ENCODE measurements around the gene RNF10. TPM values are rescaled to one million over a fixed set of nuclear protein-coding genes. Genes with fewer than 3 reads are reported as not detected.
"Not testable (repeated sequence)": the region's sequence is repeated elsewhere in the genome, so short reads cannot be mapped to it uniquely, and the experiment has no call there.

The RNF10 gene
- total RNA-seq, 6 experiments from 2014 or later = 70.8 to 111 (median 90.2) TPM

- no peak for TF ChIP-seq POLR2A (IDR thresholded peaks at IDR 0.05)
- no peak for TF ChIP-seq CTCF (IDR thresholded peaks at IDR 0.05)
- no peaks in the 10 kb centered on the region for H3K9me3 ChIP-seq
- DNase-seq (no peak), ATAC-seq (no peak)
- 85% methylated on average over 6 of the region's 7 CpGs for whole genome bisulfite sequencing (ENCODE audit: insufficient coverage, low coverage, low lambda C conversion rate, missing lambda C conversion rate)
- H3K4me3 ChIP-seq = no peak overlapping the region
- intact Hi-C loops (cut with DNase I) = no loop called here
- no peak overlapping the region for H3K27ac ChIP-seq
- H3K4me1 ChIP-seq = no peaks in the 10 kb centered on the region
- H3K27me3 ChIP-seq = no peaks in the 10 kb centered on the region
- peaks cover 0 to 48% (median 15%) of the 10 kb centered on the region in 4 donors for H3K36me3 ChIP-seq
Measured at GRCh38 chr12:120514002-120514401, 20.2 kb upstream of the RNF10 start.

- H3K4me1 ChIP-seq = no peaks in the 10 kb centered on the region
- H3K4me3 ChIP-seq = no peak overlapping the region
- H3K36me3 ChIP-seq = peaks cover 0 to 39% (median 8%) of the 10 kb centered on the region in 4 donors
- WGBS (ENCODE audit: insufficient coverage, low coverage, low lambda C conversion rate, missing lambda C conversion rate) = 92% methylated on average over 2 of the region's 2 CpGs
- intact Hi-C loops (cut with DNase I) = no loop called here
- no peak overlapping the region for H3K27ac ChIP-seq
- ATAC-seq (no peak), DNase-seq (no peak)
- H3K9me3 ChIP-seq = no peaks in the 10 kb centered on the region
- TF ChIP-seq CTCF (IDR thresholded peaks at IDR 0.05) (no peak), POLR2A (IDR thresholded peaks at IDR 0.05) (no peak)
- no peaks in the 10 kb centered on the region for H3K27me3 ChIP-seq
Measured at GRCh38 chr12:120515496-120515895, 18.7 kb upstream of the RNF10 start.

- peaks cover 0 to 34% (median 6%) of the 10 kb centered on the region in 4 donors for H3K36me3 ChIP-seq
- DNase-seq; intact Hi-C loops (cut with DNase I); H3K4me3 ChIP-seq; ATAC-seq; H3K27me3 ChIP-seq; H3K9me3 ChIP-seq; H3K27ac ChIP-seq; H3K4me1 ChIP-seq: not testable (repeated sequence)
- 97% methylated on average over 7 of the region's 8 CpGs for WGBS (ENCODE audit: insufficient coverage, low coverage, low lambda C conversion rate, missing lambda C conversion rate)
Measured at GRCh38 chr12:120519324-120519723, 14.8 kb upstream of the RNF10 start.

GRCh38 chr12:120522568-120522967 lies 11.6 kb upstream of the RNF10 start:
- TF ChIP-seq CTCF (IDR thresholded peaks at IDR 0.05) (no peak), POLR2A (IDR thresholded peaks at IDR 0.05) (no peak)
- 71% methylated on average over 9 of the region's 9 CpGs for WGBS (ENCODE audit: insufficient coverage, low coverage, low lambda C conversion rate, missing lambda C conversion rate)
- intact Hi-C loops (cut with DNase I) = no loop called here

GRCh38 chr12:120528861-120529525 lies 5.2 kb upstream of the RNF10 start, which contains the start of gene COQ5:
Gene COQ5 (minus strand): TSS chr12:120529158. CDS start chr12:120529141, 17 bp downstream.
- Histone ChIP-seq H3K4me1 (peaks cover 0 to 12% (median 0%) of the 10 kb centered on the region in 4 donors), H3K27ac (peak within 1 kb of the TSS; percentile 94 to 99 (median 99)), H3K36me3 (no peaks in the 10 kb centered on the region), H3K4me3 (peak within 1 kb of the TSS; percentile 78 to 97 (median 82)), H3K9me3 (no peaks in the 10 kb centered on the region), H3K27me3 (no peaks in the 10 kb centered on the region)
- ATAC-seq (peak; percentile 89 to 93 (median 92)), DNase-seq (peak; percentile 90 to 93 (median 93))
- intact Hi-C loops (cut with DNase I) = no loop called here
- TF ChIP-seq CTCF (IDR thresholded peaks at IDR 0.05) = no peak
- TF ChIP-seq POLR2A (IDR thresholded peaks at IDR 0.05) = peak; percentile 72
- 0% methylated on average over 21 of the region's 38 CpGs for WGBS (ENCODE audit: insufficient coverage, low coverage, low lambda C conversion rate, missing lambda C conversion rate)

More at GRCh38 chr12:120522568-120522967, 11.6 kb upstream of the RNF10 start:
- Histone ChIP-seq H3K4me3 (no peak overlapping the region), H3K4me1 (peaks cover 0 to 10% (median 0%) of the 10 kb centered on the region in 4 donors), H3K9me3 (no peaks in the 10 kb centered on the region), H3K36me3 (peaks cover 0 to 18% (median 0%) of the 10 kb centered on the region in 4 donors), H3K27ac (no peak overlapping the region), H3K27me3 (no peaks in the 10 kb centered on the region)
- DNase-seq = no peak
- ATAC-seq = peak in 2 of 4 donors; percentile 24 to 58
